Measurements from ENCODE around the gene KLHL17.

Gene KLHL17

GRCh38 chr1:960363-961131 is at the start of gene KLHL17:
Gene KLHL17 (plus strand): TSS chr1:960584. CDS start chr1:960694, 110 bp downstream.
- TF ChIP-seq EGR1 (IDR thresholded peaks at IDR 0.05) (no peak), REST (IDR thresholded peaks at IDR 0.05; ENCODE audit: low read depth) (no peak), USF1 (IDR thresholded peaks at IDR 0.05) (no peak), CREB1 (IDR thresholded peaks at IDR 0.05; ENCODE audit: low read depth) (no peak), TCF12 (IDR thresholded peaks at IDR 0.05; ENCODE audit: low read depth) (no peak), CEBPB (IDR thresholded peaks at IDR 0.05) (no peak), EP300 (IDR thresholded peaks at IDR 0.05; ENCODE audit: borderline replicate concordance) (no peak), ZBTB7A (IDR thresholded peaks at IDR 0.05; ENCODE audit: low read depth) (no peak; the same call in 1 of the 2 replicates), FOXM1 (IDR thresholded peaks at IDR 0.05; ENCODE audit: borderline replicate concordance, low read depth) (no peak), RAD21 (IDR thresholded peaks at IDR 0.05; ENCODE audit: low read depth) (no peak), MAX (IDR thresholded peaks at IDR 0.05) (no peak), TEAD4 (IDR thresholded peaks at IDR 0.05) (no peak), TAF1 (IDR thresholded peaks at IDR 0.05; ENCODE audit: low read depth) (no peak), YY1 (IDR thresholded peaks at IDR 0.05; ENCODE audit: low read depth) (no peak), NFIC (IDR thresholded peaks at IDR 0.05) (no peak)

GRCh38 chr1:910881-911721 is 49.3 kb upstream of the KLHL17 start:
- no peak for TF ChIP-seq TAF1 (IDR thresholded peaks at IDR 0.05; ENCODE audit: low read depth)

GRCh38 chr1:911875-912739 is 48.3 kb upstream of the KLHL17 start:
- TF ChIP-seq MAX (IDR thresholded peaks at IDR 0.05), result no peak
- TF ChIP-seq TEAD4 (IDR thresholded peaks at IDR 0.05), result no peak
- no peak for TF ChIP-seq EGR1 (IDR thresholded peaks at IDR 0.05)
- no peak for TF ChIP-seq USF1 (IDR thresholded peaks at IDR 0.05)
- no peak for TF ChIP-seq FOXM1 (IDR thresholded peaks at IDR 0.05; ENCODE audit: borderline replicate concordance, low read depth)
- no peak for TF ChIP-seq CREB1 (IDR thresholded peaks at IDR 0.05; ENCODE audit: low read depth)
- TF ChIP-seq TCF12 (IDR thresholded peaks at IDR 0.05; ENCODE audit: low read depth), result no peak
- TF ChIP-seq CEBPB (IDR thresholded peaks at IDR 0.05), result no peak
- no peak for TF ChIP-seq TAF1 (IDR thresholded peaks at IDR 0.05; ENCODE audit: low read depth)
- no peak for TF ChIP-seq EP300 (IDR thresholded peaks at IDR 0.05; ENCODE audit: borderline replicate concordance)
- no peak for TF ChIP-seq NFIC (IDR thresholded peaks at IDR 0.05)
- TF ChIP-seq RAD21 (IDR thresholded peaks at IDR 0.05; ENCODE audit: low read depth), result no peak
- no peak for TF ChIP-seq ZBTB7A (IDR thresholded peaks at IDR 0.05; ENCODE audit: low read depth)
- no peak for TF ChIP-seq YY1 (IDR thresholded peaks at IDR 0.05; ENCODE audit: low read depth)
- TF ChIP-seq REST (IDR thresholded peaks at IDR 0.05; ENCODE audit: low read depth), result no peak

- no peak for TF ChIP-seq TEAD4 (IDR thresholded peaks at IDR 0.05)
- TF ChIP-seq YY1 (IDR thresholded peaks at IDR 0.05; ENCODE audit: low read depth), result no peak
- TF ChIP-seq FOXM1 (IDR thresholded peaks at IDR 0.05; ENCODE audit: borderline replicate concordance, low read depth), result no peak
- no peak for TF ChIP-seq TCF12 (IDR thresholded peaks at IDR 0.05; ENCODE audit: low read depth)
- no peak for TF ChIP-seq CEBPB (IDR thresholded peaks at IDR 0.05)
- TF ChIP-seq RAD21 (IDR thresholded peaks at IDR 0.05; ENCODE audit: low read depth), result no peak
- no peak for TF ChIP-seq ZBTB7A (IDR thresholded peaks at IDR 0.05; ENCODE audit: low read depth)
- no peak for TF ChIP-seq CREB1 (IDR thresholded peaks at IDR 0.05; ENCODE audit: low read depth)
- no peak for TF ChIP-seq EGR1 (IDR thresholded peaks at IDR 0.05)
- no peak for TF ChIP-seq MAX (IDR thresholded peaks at IDR 0.05)
Measured at GRCh38 chr1:912740-913301, 47.6 kb upstream of the KLHL17 start.

All from Ishikawa (cell line).